AG09309 (cell line): ENCODE data around the gene DEXI.

Experiments
- DNase-seq: peaks from one replicate; pipeline ENCODE4 v3.0.0-alpha.2; 2010; ENCODE audit warnings: low read depth
- H3K4me3 ChIP-seq: 2 replicates; pipeline ENCODE4 v1.5.1; 2011; ENCODE audit warnings: mild to moderate bottlenecking, low read depth, low read length, moderate library complexity; ENCODE audit not compliant: control insufficient read depth
- TF ChIP-seq, protein P1 (sequence below): IDR thresholded peaks from 2 replicates; pipeline ENCODE4 v1.5.1; 2011; ENCODE audit warnings: mild to moderate bottlenecking, low read depth, low read length, inconsistent platforms; ENCODE audit not compliant: insufficient read depth, control insufficient read depth; ENCODE audit errors: missing control alignments

DEXI gene

DNA sequence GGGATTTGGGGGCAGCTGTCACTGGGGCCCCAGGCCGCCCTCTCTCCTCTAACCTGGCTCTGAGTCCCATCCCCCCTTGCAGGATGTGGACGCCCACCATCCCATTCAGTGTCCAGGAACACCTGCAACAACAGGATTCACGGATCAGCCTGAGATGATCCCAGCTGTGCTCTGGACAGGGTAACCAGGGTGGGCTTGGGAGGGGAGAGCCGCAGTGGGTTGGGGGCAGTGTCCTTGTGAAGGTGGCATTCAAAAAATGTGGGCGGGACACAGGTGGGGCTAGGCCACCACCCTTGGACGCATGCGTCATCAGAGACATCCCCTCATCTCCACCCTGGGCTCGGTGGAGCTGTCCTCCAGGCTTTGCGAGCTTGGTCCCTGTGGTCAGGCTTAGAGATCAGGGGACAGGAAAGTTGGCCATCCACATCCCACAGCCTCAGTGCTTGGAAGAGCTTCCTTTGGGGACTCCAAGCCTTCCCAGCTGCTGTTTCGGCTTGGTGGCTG, 19.1 kb downstream of the DEXI start:
- TF ChIP-seq, protein P1, sequence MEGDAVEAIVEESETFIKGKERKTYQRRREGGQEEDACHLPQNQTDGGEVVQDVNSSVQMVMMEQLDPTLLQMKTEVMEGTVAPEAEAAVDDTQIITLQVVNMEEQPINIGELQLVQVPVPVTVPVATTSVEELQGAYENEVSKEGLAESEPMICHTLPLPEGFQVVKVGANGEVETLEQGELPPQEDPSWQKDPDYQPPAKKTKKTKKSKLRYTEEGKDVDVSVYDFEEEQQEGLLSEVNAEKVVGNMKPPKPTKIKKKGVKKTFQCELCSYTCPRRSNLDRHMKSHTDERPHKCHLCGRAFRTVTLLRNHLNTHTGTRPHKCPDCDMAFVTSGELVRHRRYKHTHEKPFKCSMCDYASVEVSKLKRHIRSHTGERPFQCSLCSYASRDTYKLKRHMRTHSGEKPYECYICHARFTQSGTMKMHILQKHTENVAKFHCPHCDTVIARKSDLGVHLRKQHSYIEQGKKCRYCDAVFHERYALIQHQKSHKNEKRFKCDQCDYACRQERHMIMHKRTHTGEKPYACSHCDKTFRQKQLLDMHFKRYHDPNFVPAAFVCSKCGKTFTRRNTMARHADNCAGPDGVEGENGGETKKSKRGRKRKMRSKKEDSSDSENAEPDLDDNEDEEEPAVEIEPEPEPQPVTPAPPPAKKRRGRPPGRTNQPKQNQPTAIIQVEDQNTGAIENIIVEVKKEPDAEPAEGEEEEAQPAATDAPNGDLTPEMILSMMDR: no peak
- no peak for DNase-seq
- no peak overlapping the region for H3K4me3 ChIP-seq

- TF ChIP-seq, protein P1: no peak
- H3K4me3 ChIP-seq: no peak overlapping the region
- no peak for DNase-seq
Observed at GRCh38 chr16:10922328-10923145, 19.7 kb downstream of the DEXI start.

- no peak overlapping the region for H3K4me3 ChIP-seq
- DNase-seq: no peak
Observed at GRCh38 chr16:10921536-10922327, 20.5 kb downstream of the DEXI start.

GRCh38 chr16:10920726-10921427, 21.4 kb downstream of the DEXI start:
- no peak for DNase-seq
- H3K4me3 ChIP-seq: no peak overlapping the region
- TF ChIP-seq, protein P1: no peak

More at GRCh38 chr16:10921536-10922327, 20.5 kb downstream of the DEXI start:
- TF ChIP-seq, protein P1: no peak

- no peak for DNase-seq
- TF ChIP-seq, protein P1: no peak
- H3K4me3 ChIP-seq: no peak overlapping the region
Observed at GRCh38 chr16:10919003-10919351, 23.3 kb downstream of the DEXI start.

DNA sequence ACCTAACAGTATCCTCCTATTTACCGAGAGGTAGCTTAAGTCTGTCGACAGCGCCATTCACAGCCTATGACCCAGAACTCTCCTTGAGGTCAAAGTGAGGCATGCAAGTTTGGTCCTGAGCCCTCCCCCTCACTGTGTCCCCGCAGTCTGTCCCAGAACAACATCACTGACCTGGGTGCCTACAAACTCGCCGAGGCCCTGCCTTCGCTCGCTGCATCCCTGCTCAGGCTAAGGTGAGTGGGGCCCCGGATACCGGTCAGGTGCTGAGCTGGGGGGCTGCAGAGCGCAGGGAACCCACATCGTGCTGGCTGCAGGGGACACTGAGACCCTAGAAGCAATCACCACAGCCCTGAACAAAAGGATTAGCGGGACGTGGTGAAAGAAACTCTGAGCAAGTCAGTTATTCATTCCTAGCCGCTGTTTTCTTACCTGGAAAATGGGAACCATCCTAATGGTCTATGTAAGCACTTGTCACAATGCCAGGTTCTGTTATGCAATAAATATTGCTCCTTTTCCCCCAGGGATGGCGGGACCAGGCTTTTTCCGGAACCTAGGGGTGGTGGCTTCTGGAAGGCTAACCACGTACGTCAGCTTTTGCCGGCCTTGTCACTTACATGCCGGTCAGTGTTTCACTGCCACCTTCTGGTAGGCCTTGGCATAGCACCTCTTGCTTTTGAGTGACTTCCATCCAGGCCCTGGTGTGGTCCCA, 23.8 kb downstream of the DEXI start:
- no peak overlapping the region for H3K4me3 ChIP-seq
- DNase-seq: peak; percentile 72
- TF ChIP-seq, protein P1: peak; percentile 99
